ENCODE measurements around the gene UBB.
"Not testable (repeated sequence)": the region's sequence is repeated elsewhere in the genome, so short reads cannot be mapped to it uniquely, and the experiment has no call there.

DNA sequence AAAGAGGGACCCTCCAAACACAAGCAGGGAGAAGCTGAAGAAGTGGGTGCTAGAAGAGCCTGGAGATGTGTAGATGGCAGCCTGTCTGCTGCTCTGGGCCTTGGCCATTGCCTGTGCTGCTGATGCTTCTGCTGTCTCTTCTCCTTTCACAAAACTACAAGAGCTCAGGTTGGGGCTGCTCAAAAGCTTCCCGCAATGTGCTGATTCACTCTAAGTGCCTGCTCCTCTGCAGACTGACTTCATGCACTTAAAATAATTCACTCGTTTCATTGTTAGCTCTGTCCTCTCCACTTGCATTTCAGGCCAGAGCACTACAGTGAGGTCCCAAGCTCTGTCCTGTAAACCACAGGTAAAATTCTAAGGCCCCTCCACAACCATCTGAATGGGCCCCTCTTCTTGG, 15.8 kb downstream of the UBB start:
- not testable (repeated sequence) for TF ChIP-seq PRDM10 (IDR thresholded peaks at IDR 0.05; ENCODE audit: partially characterized antibody); EP300 (IDR thresholded peaks at IDR 0.05; ENCODE audit: low read length); JUND (tag; IDR thresholded peaks at IDR 0.05; ENCODE audit: borderline replicate concordance, low read depth, low read length); ZNF583 (CRISPR knock-in tag; IDR thresholded peaks at IDR 0.05); KLF13 (tag; IDR thresholded peaks at IDR 0.05; ENCODE audit: borderline replicate concordance, low read depth); SMARCA4 (IDR thresholded peaks at IDR 0.05); DDX20 (tag; IDR thresholded peaks at IDR 0.05; ENCODE audit: low read depth)
- TF ChIP-seq, protein P1, sequence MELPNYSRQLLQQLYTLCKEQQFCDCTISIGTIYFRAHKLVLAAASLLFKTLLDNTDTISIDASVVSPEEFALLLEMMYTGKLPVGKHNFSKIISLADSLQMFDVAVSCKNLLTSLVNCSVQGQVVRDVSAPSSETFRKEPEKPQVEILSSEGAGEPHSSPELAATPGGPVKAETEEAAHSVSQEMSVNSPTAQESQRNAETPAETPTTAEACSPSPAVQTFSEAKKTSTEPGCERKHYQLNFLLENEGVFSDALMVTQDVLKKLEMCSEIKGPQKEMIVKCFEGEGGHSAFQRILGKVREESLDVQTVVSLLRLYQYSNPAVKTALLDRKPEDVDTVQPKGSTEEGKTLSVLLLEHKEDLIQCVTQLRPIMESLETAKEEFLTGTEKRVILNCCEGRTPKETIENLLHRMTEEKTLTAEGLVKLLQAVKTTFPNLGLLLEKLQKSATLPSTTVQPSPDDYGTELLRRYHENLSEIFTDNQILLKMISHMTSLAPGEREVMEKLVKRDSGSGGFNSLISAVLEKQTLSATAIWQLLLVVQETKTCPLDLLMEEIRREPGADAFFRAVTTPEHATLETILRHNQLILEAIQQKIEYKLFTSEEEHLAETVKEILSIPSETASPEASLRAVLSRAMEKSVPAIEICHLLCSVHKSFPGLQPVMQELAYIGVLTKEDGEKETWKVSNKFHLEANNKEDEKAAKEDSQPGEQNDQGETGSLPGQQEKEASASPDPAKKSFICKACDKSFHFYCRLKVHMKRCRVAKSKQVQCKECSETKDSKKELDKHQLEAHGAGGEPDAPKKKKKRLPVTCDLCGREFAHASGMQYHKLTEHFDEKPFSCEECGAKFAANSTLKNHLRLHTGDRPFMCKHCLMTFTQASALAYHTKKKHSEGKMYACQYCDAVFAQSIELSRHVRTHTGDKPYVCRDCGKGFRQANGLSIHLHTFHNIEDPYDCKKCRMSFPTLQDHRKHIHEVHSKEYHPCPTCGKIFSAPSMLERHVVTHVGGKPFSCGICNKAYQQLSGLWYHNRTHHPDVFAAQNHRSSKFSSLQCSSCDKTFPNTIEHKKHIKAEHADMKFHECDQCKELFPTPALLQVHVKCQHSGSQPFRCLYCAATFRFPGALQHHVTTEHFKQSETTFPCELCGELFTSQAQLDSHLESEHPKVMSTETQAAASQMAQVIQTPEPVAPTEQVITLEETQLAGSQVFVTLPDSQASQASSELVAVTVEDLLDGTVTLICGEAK (IDR thresholded peaks at IDR 0.05): not testable (repeated sequence)
- TF ChIP-seq, protein P1 (CRISPR knock-in tag; IDR thresholded peaks at IDR 0.05): not testable (repeated sequence)
- TF ChIP-seq, protein P2, sequence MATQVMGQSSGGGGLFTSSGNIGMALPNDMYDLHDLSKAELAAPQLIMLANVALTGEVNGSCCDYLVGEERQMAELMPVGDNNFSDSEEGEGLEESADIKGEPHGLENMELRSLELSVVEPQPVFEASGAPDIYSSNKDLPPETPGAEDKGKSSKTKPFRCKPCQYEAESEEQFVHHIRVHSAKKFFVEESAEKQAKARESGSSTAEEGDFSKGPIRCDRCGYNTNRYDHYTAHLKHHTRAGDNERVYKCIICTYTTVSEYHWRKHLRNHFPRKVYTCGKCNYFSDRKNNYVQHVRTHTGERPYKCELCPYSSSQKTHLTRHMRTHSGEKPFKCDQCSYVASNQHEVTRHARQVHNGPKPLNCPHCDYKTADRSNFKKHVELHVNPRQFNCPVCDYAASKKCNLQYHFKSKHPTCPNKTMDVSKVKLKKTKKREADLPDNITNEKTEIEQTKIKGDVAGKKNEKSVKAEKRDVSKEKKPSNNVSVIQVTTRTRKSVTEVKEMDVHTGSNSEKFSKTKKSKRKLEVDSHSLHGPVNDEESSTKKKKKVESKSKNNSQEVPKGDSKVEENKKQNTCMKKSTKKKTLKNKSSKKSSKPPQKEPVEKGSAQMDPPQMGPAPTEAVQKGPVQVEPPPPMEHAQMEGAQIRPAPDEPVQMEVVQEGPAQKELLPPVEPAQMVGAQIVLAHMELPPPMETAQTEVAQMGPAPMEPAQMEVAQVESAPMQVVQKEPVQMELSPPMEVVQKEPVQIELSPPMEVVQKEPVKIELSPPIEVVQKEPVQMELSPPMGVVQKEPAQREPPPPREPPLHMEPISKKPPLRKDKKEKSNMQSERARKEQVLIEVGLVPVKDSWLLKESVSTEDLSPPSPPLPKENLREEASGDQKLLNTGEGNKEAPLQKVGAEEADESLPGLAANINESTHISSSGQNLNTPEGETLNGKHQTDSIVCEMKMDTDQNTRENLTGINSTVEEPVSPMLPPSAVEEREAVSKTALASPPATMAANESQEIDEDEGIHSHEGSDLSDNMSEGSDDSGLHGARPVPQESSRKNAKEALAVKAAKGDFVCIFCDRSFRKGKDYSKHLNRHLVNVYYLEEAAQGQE (IDR thresholded peaks at IDR 0.05; ENCODE audit: borderline replicate concordance): not testable (repeated sequence)
- TF ChIP-seq, protein P2 (CRISPR knock-in tag; IDR thresholded peaks at IDR 0.05; ENCODE audit: low read depth): not testable (repeated sequence)
- peak; percentile 5; the same call in 1 of the 2 replicates for TF ChIP-seq JUND (IDR thresholded peaks at IDR 0.05; ENCODE audit: borderline replicate concordance, low read depth, low read length)

All from K562 (cell line).